GM23248 (cell line): ENCODE measurements around the gene ATP4A. TPM values are rescaled to one million over a fixed set of nuclear protein-coding genes. Genes with fewer than 3 reads are reported as not detected.
"Not testable (repeated sequence)": the region's sequence is repeated elsewhere in the genome, so short reads cannot be mapped to it uniquely, and the experiment has no call there.

Source experiments
- DNase-seq: peaks from one replicate; pipeline ENCODE4 v3.0.0-alpha.2; 2015
- H2AFZ ChIP-seq: fragments of 200-600 bp; sonication (generic); 2 replicates; pipeline ENCODE4 v1.6.1; 2016; ENCODE audit warnings: antibody characterized with exemption
- H3F3A ChIP-seq: fragments of 200-600 bp; sonication (generic); 2 replicates; pipeline ENCODE4 v1.6.1; 2016; ENCODE audit warnings: mild to moderate bottlenecking, antibody characterized with exemption, mixed run types; ENCODE audit not compliant: insufficient read depth
- H3K27ac ChIP-seq: fragments of 200-600 bp; sonication (generic); 2 replicates; pipeline ENCODE4 v1.5.1; 2016; ENCODE audit warnings: mild to moderate bottlenecking
- H3K27me3 ChIP-seq: fragments of 200-600 bp; sonication (generic); replicated peaks from 2 replicates; pipeline ENCODE4 v1.6.1; 2016; ENCODE audit warnings: mild to moderate bottlenecking; ENCODE audit not compliant: insufficient read depth
- H3K36me3 ChIP-seq: fragments of 200-600 bp; sonication (generic); 2 replicates; pipeline ENCODE4 v1.6.1; 2016; ENCODE audit warnings: low read depth, mild to moderate bottlenecking
- H3K4me1 ChIP-seq: fragments of 200-600 bp; sonication (generic); 2 replicates; pipeline ENCODE4 v1.6.1; 2016; ENCODE audit warnings: mild to moderate bottlenecking; ENCODE audit not compliant: insufficient read depth
- H3K4me2 ChIP-seq: fragments of 200-600 bp; sonication (generic); one replicate; pipeline ENCODE4 v1.6.1; 2016; ENCODE audit warnings: mild to moderate bottlenecking; ENCODE audit not compliant: unreplicated experiment
- H3K4me3 ChIP-seq: fragments of 200-600 bp; sonication (generic); 2 replicates; pipeline ENCODE4 v1.5.1; 2016; ENCODE audit warnings: mild to moderate bottlenecking
- H3K79me2 ChIP-seq: fragments of 200-600 bp; sonication (generic); 2 replicates; pipeline ENCODE4 v1.6.1; 2016; ENCODE audit warnings: mild to moderate bottlenecking; ENCODE audit not compliant: insufficient read depth
- H3K9ac ChIP-seq: fragments of 200-600 bp; sonication (generic); 2 replicates; pipeline ENCODE4 v1.6.1; 2016; ENCODE audit warnings: mild to moderate bottlenecking
- H3K9me2 ChIP-seq: fragments of 200-600 bp; sonication (generic); 2 replicates; pipeline ENCODE4 v1.6.1; 2016; ENCODE audit warnings: mixed run types, mild to moderate bottlenecking, moderate library complexity; ENCODE audit not compliant: insufficient read depth
- H3K9me3 ChIP-seq: fragments of 200-600 bp; sonication (generic); one replicate; pipeline ENCODE4 v1.6.1; 2017; ENCODE audit warnings: low read depth
- H4K20me1 ChIP-seq: fragments of 200-600 bp; sonication (generic); 2 replicates; pipeline ENCODE4 v1.6.0; 2016; ENCODE audit not compliant: insufficient read depth
- EZH2 ChIP-seq: fragments of 200-600 bp; sonication (generic); IDR thresholded peaks from 2 replicates; pipeline ENCODE4 v1.6.1; 2018; ENCODE audit warnings: antibody characterized with exemption, mild to moderate bottlenecking; ENCODE audit not compliant: insufficient read depth, poor library complexity, severe bottlenecking
- EZH2phosphoT487 ChIP-seq: fragments of 200-600 bp; sonication (generic); IDR thresholded peaks from 2 replicates; pipeline ENCODE4 v1.6.1; 2018; ENCODE audit warnings: antibody characterized with exemption, moderate library complexity, mild to moderate bottlenecking, low read depth; ENCODE audit not compliant: insufficient read depth
- WGBS, 2 experiments: methylation state at CpG; one replicate each; pipeline ENCODE4 v1.1.6; 2015 to 2017; ENCODE audit warnings: low lambda C conversion rate in 2 of 2, low coverage in 1 of 2; ENCODE audit errors: missing lambda C conversion rate in 2 of 2; 5-methylcytosine and 5-hydroxymethylcytosine counted together
- in situ Hi-C: fragments of 300-500 bp; cut with MboI; formaldehyde crosslinking; loops from 2 replicates; pipeline ENCODE4 v1.15.0; 2020
- polyA plus RNA-seq: library from polyadenylated mRNA; unstranded; fragments of >200 nt; fragmentation: Nextera tagmentation; extraction: Ambion mirVana; gene quantifications from 2 replicates; pipeline ENCODE4 v1.2.1, GENCODE V29; 2016
- total RNA-seq: library from RNA; depleted of rRNA; stranded (reverse); fragments of >200 nt; shearing (Covaris generic); gene quantifications from 2 replicates; pipeline ENCODE4 v1.2.3, GENCODE V29; 2014

Gene ATP4A
- total and polyA plus RNA-seq, 2 experiments from 2014 or later, result not detected

GRCh38 chr19:35596366-35596999, 33.0 kb upstream of the ATP4A start:
- Histone ChIP-seq H3K9ac (no peak overlapping the region), H3K36me3 (no peaks in the 10 kb centered on the region), H2AFZ (no peak overlapping the region), H3K9me3 (no peaks in the 10 kb centered on the region), H3K9me2 (no peaks in the 10 kb centered on the region), H3K27me3 (peaks cover 3% of the 10 kb centered on the region; the same call in 1 of the 2 replicates), H3K79me2 (no peaks in the 10 kb centered on the region), H3K4me3 (no peak overlapping the region), H3K4me2 (no peak overlapping the region), H3F3A (no peaks in the 10 kb centered on the region), H3K4me1 (no peaks in the 10 kb centered on the region), H4K20me1 (no peaks in the 10 kb centered on the region), H3K27ac (no peak overlapping the region)
- in situ Hi-C loops, result no loop called here
- WGBS, 2 experiments, result 35 to 41% methylated on average over 4 of the region's 4 CpGs
- no peak for DNase-seq
- no peak for TF ChIP-seq EZH2phosphoT487
- TF ChIP-seq EZH2, result no peak

GRCh38 chr19:35595928-35596327, 32.5 kb upstream of the ATP4A start:
- Histone ChIP-seq H3K4me2 (no peak overlapping the region), H3K4me3 (no peak overlapping the region), H3K9me3 (no peaks in the 10 kb centered on the region), H3K9ac (no peak overlapping the region), H4K20me1 (no peaks in the 10 kb centered on the region), H3K9me2 (no peaks in the 10 kb centered on the region), H3K36me3 (no peaks in the 10 kb centered on the region), H3K4me1 (no peaks in the 10 kb centered on the region), H3F3A (no peaks in the 10 kb centered on the region), H3K27ac (no peak overlapping the region), H2AFZ (no peak overlapping the region), H3K27me3 (no peaks in the 10 kb centered on the region), H3K79me2 (no peaks in the 10 kb centered on the region)
- TF ChIP-seq EZH2phosphoT487 (no peak), EZH2 (no peak)
- no peak for DNase-seq
- 88 to 92% methylated on average over 1 of the region's 1 CpG for WGBS, 2 experiments
- in situ Hi-C loops, result no loop called here

GRCh38 chr19:35595026-35595425, 31.6 kb upstream of the ATP4A start:
- H3K4me2 ChIP-seq, H3K9me2 ChIP-seq, H3K9me3 ChIP-seq, H3K4me3 ChIP-seq, H3K9ac ChIP-seq, H4K20me1 ChIP-seq, H3K27me3 ChIP-seq, H3K4me1 ChIP-seq, H3K27ac ChIP-seq, DNase-seq, H2AFZ ChIP-seq, H3K36me3 ChIP-seq, in situ Hi-C loops, H3K79me2 ChIP-seq, H3F3A ChIP-seq: not testable (repeated sequence)
- 51 to 64% methylated on average over 3 of the region's 3 CpGs for WGBS, 2 experiments

- no peaks in the 10 kb centered on the region for H3K9me3 ChIP-seq
- no peaks in the 10 kb centered on the region for H3K9me2 ChIP-seq
- DNase-seq, result peak; percentile 53
- 25 to 26% methylated on average over 8 of the region's 8 CpGs for WGBS, 2 experiments
- no peak overlapping the region for H2AFZ ChIP-seq
- peaks cover 15% of the 10 kb centered on the region; the same call in 1 of the 2 replicates for H3K27me3 ChIP-seq
- H3F3A ChIP-seq, result no peaks in the 10 kb centered on the region
- in situ Hi-C loops, result no loop called here
- H3K27ac ChIP-seq, result no peak overlapping the region
- H3K4me1 ChIP-seq, result no peaks in the 10 kb centered on the region
- TF ChIP-seq EZH2, result no peak
- no peak for TF ChIP-seq EZH2phosphoT487
- no peaks in the 10 kb centered on the region for H4K20me1 ChIP-seq
- no peak overlapping the region for H3K9ac ChIP-seq
- H3K36me3 ChIP-seq, result no peaks in the 10 kb centered on the region
- H3K4me2 ChIP-seq, result no peak overlapping the region
- H3K4me3 ChIP-seq, result no peak overlapping the region
- H3K79me2 ChIP-seq, result no peaks in the 10 kb centered on the region
Measured at GRCh38 chr19:35592226-35592625, 28.8 kb upstream of the ATP4A start.

GRCh38 chr19:35590875-35591274, 27.4 kb upstream of the ATP4A start:
- 30 to 41% methylated on average over 3 of the region's 3 CpGs for WGBS, 2 experiments
- no peaks in the 10 kb centered on the region for H4K20me1 ChIP-seq
- no peak overlapping the region for H3K4me3 ChIP-seq
- TF ChIP-seq EZH2 (no peak), EZH2phosphoT487 (no peak)
- no peak overlapping the region for H3K27ac ChIP-seq
- no peak overlapping the region for H2AFZ ChIP-seq
- H3K4me2 ChIP-seq, result no peak overlapping the region
- H3K36me3 ChIP-seq, result no peaks in the 10 kb centered on the region
- H3K79me2 ChIP-seq, result no peaks in the 10 kb centered on the region
- in situ Hi-C loops, result no loop called here
- H3K9me3 ChIP-seq, result no peaks in the 10 kb centered on the region
- H3K4me1 ChIP-seq, result no peaks in the 10 kb centered on the region
- H3F3A ChIP-seq, result no peaks in the 10 kb centered on the region
- no peak for DNase-seq
- H3K9me2 ChIP-seq, result no peaks in the 10 kb centered on the region
- H3K9ac ChIP-seq, result no peak overlapping the region
- peaks cover 15% of the 10 kb centered on the region for H3K27me3 ChIP-seq
